ENCODE results near the gene SETD1B.
A peak's percentile ranks its signal among the peaks of the same experiment; 100 is the strongest.
"Not testable (repeated sequence)": the region's sequence is repeated elsewhere in the genome, so short reads cannot be mapped to it uniquely, and the experiment has no call there.

The SETD1B gene

DNA sequence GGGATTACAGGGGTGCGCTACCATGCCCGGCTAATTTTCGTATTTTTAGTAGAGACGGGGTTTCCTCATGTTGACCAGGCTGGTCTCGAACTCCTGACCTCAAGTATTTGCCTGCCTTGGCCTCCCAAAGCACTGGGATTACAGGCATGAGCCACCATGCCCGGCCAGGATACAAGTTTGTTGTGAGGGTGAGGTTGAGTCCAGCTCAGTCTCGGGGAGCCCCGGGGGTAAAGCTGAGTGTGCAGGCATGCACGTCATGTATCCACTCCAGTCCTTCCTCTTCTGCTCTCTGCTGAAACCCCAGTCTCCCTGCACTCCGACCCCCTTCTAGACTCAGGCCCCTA, 54.5 kb downstream of the SETD1B start:
- Mint-ChIP-seq H3K9me3 (no peaks in the 10 kb centered on the region), H3K27me3 (no peaks in the 10 kb centered on the region), H3K4me1 (ENCODE audit: low read depth) (no peaks in the 10 kb centered on the region), H3K4me3 (no peak overlapping the region), H3K36me3 (ENCODE audit: low read depth) (no peaks in the 10 kb centered on the region), H3K27ac (no peak overlapping the region)
- DNase-seq: no peak

DNA sequence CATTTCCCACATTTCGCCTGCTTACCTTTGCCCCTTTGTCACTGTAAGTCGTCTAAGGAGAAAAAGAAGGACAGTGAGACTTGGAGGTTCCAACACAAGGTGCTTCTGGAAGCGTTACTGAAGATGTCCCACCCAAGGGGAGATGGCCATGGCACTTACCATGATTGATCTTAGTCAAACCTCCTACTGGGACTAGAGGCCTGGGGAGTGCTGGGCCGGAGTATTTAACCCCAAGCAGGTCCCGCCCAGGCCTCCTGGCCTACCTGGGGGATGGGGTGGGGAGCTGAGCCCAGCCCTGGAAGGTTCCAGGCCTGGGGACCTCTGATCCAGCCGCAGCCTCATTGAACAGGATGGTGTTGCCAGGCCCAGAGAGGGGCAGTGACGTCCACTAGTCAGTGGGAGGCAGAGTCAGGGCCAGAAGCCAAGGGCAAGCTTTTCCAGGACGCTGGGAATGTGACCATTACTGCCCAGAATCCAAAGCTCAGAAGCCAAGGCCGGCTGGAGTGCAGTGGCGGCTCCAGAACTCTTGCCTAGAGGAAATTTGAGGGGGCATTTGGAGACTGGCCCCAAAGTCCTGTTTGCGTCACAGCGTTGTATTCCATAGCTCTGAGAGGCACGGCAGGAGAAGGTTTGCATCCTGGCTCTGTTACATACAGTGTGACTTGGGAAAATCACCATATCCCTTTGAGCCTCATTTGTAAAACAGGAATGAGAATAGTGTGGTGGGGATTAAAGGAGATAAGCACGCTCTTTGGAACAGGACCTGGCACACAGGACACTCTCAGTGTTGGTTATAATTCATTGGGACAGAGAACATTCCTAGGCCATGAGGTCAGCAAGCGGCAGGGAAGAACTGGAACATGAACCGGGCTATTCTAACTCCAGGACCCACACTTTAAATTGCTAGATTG, 55.1 kb downstream of the SETD1B start, which contains the start of gene HPD:
Gene HPD, minus strand, starts transcription at position 198 of the 911 bp plus-strand sequence. Its CDS starts 36 bp downstream, at position 162.
- Mint-ChIP-seq H3K36me3 (ENCODE audit: low read depth) (no peaks in the 10 kb centered on the region), H3K4me1 (ENCODE audit: low read depth) (no peaks in the 10 kb centered on the region), H3K27ac (no peak within 1 kb of the TSS), H3K9me3 (no peaks in the 10 kb centered on the region), H3K4me3 (no peak within 1 kb of the TSS), H3K27me3 (no peaks in the 10 kb centered on the region)
- no peak for DNase-seq

- H3K36me3 Mint-ChIP-seq (ENCODE audit: low read depth): no peaks in the 10 kb centered on the region
- H3K4me3 Mint-ChIP-seq: no peak overlapping the region
- H3K27ac Mint-ChIP-seq: no peak overlapping the region
- H3K4me1 Mint-ChIP-seq (ENCODE audit: low read depth): no peaks in the 10 kb centered on the region
- H3K9me3 Mint-ChIP-seq: no peaks in the 10 kb centered on the region
- DNase-seq: no peak
- H3K27me3 Mint-ChIP-seq: no peaks in the 10 kb centered on the region
These were observed 56.4 kb downstream of the SETD1B start for GRCh38 chr12:121860257-121860656.

DNA sequence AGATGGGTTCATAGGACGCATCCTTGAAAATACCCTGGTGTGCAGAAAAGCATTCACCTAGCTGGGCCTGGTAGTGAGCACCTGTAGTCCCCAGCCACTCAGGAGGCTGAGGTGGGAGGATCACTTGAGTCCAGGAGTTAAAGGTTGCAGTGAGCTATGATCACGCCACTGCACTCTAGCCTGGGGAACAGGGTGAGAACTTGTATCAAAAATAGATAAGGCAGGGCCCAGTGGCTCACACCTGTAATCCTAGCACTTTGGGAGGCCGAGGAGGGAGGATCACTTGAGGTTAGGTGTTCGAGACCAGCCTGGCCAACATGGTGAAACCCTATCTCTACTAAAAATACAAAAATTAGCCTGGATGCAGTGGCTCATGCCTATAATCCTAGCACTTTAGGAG, 56.9 kb downstream of the SETD1B start:
- not testable (repeated sequence) for H3K27ac Mint-ChIP-seq; DNase-seq; H3K4me3 Mint-ChIP-seq; H3K4me1 Mint-ChIP-seq (ENCODE audit: low read depth); H3K36me3 Mint-ChIP-seq (ENCODE audit: low read depth); H3K27me3 Mint-ChIP-seq; H3K9me3 Mint-ChIP-seq

- no peak overlapping the region for H3K27ac Mint-ChIP-seq
- no peaks in the 10 kb centered on the region for H3K27me3 Mint-ChIP-seq
- H3K4me1 Mint-ChIP-seq (ENCODE audit: low read depth): no peaks in the 10 kb centered on the region
- H3K9me3 Mint-ChIP-seq: no peaks in the 10 kb centered on the region
- DNase-seq: no peak
- H3K36me3 Mint-ChIP-seq (ENCODE audit: low read depth): no peaks in the 10 kb centered on the region
- no peak overlapping the region for H3K4me3 Mint-ChIP-seq
These were observed 57.9 kb downstream of the SETD1B start for GRCh38 chr12:121861636-121862254.

DNA sequence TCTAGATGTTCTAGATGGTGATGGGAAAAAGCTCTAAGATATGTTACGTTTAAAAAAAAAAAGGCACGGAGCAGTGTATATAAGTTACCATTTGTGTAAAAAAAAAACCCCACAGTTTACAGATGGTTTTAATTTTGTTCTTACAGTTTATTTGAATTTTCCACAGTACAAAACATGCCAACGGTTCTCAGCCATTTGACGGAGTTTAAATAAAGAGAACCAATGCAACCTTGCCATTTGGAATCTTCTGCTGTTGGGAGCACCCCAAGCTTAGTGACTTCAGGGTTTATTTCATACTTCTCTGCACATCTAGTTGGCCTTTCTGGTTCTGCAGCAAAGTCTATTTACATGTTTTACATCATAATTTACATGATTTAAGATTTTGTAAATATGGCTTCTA, 62.5 kb downstream of the SETD1B start:
- no peak overlapping the region for H3K27ac Mint-ChIP-seq

GRCh38 chr12:121869229-121869628, 65.4 kb downstream of the SETD1B start:
- not testable (repeated sequence) for H3K9me3 Mint-ChIP-seq; H3K27ac Mint-ChIP-seq; H3K36me3 Mint-ChIP-seq (ENCODE audit: low read depth); H3K4me1 Mint-ChIP-seq (ENCODE audit: low read depth); H3K27me3 Mint-ChIP-seq; DNase-seq; H3K4me3 Mint-ChIP-seq

More for the DNA sequence above, 62.5 kb downstream of the SETD1B start:
- Mint-ChIP-seq H3K9me3 (no peaks in the 10 kb centered on the region), H3K4me3 (no peak overlapping the region), H3K27me3 (no peaks in the 10 kb centered on the region), H3K36me3 (ENCODE audit: low read depth) (no peaks in the 10 kb centered on the region), H3K4me1 (ENCODE audit: low read depth) (no peaks in the 10 kb centered on the region)
- DNase-seq: no peak

GRCh38 chr12:121871467-121871866, 67.7 kb downstream of the SETD1B start:
- DNase-seq: no peak
- Mint-ChIP-seq H3K36me3 (ENCODE audit: low read depth) (no peaks in the 10 kb centered on the region), H3K27ac (no peak overlapping the region), H3K9me3 (no peaks in the 10 kb centered on the region), H3K4me3 (no peak overlapping the region), H3K4me1 (ENCODE audit: low read depth) (peaks cover 6% of the 10 kb centered on the region), H3K27me3 (no peaks in the 10 kb centered on the region)

DNA sequence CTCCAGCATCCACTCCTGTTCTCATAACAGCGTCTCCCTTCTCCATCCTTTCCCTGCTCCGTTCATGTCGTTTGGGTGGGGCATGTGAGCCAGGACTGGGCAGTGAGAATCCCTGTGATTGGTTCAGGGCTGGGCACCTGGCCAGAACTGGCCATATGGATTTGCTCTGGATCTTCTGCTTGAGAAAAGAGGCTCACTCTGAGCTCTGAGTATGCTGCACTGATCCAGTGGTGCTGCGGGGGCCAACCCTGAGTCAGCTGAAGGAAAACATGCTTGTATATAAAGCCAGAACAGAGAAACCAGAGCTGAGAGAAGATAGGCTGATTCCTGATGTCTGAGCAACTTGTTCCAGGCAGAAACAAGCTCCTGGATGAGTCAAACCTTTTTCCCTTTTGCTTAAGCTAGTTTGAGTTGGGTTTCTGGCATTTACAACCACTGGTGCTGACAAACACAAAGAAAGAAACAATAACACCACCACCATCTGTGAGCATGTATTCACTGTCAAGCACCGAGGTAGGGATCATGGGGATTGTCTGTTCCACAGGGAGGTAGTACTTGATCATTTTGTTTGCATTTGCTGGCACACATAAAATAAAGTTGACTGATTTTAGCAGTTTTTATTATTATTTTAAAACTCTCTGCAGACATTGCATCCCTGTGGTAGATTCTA, 68.9 kb downstream of the SETD1B start:
- peaks cover 6% of the 10 kb centered on the region for H3K4me1 Mint-ChIP-seq (ENCODE audit: low read depth)
- no peaks in the 10 kb centered on the region for H3K27me3 Mint-ChIP-seq
- no peaks in the 10 kb centered on the region for H3K9me3 Mint-ChIP-seq
- H3K36me3 Mint-ChIP-seq (ENCODE audit: low read depth): no peaks in the 10 kb centered on the region
- no peak for DNase-seq
- no peak overlapping the region for H3K4me3 Mint-ChIP-seq
- H3K27ac Mint-ChIP-seq: peak overlapping the region; percentile 71

DNA sequence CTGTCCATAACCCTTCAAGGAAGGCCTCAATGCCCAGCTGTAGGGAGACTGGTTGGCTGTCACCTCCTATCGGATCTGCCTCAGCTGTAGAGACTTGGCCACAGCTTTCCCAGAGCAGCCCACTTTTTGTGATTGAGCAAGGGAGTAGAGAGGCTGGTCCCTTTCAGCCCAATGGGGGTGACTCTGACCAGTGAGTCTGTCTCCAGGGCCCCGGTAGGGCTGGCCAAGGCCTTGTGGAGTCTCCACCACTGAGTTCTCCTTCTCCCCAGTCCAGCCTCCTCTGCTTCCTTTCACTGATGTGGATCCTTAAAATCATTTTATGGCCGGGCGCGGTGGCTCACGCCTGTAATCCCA, 69.4 kb downstream of the SETD1B start:
- Mint-ChIP-seq H3K36me3 (ENCODE audit: low read depth) (no peaks in the 10 kb centered on the region), H3K9me3 (no peaks in the 10 kb centered on the region), H3K27ac (no peak overlapping the region), H3K27me3 (no peaks in the 10 kb centered on the region), H3K4me1 (ENCODE audit: low read depth) (peaks cover 6% of the 10 kb centered on the region), H3K4me3 (no peak overlapping the region)
- no peak for DNase-seq

DNA sequence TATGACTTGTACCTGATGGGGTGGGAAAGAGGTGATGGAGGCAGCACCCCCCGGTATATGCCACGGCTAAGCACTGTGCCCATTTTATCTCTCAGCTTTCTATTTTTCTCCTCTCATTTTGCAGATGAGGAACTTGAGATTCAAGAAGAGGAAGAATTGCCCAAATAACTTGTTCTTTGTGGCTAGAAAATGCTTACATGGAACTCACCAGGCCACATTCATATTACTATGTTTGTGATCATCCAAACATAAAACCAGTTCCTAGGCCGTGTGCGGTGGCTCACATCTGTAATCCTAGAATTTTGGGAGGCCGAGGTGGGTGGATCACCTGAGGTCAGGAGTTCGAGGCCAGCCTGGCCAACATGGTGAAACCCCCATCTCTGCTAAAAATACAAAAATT, 70.3 kb downstream of the SETD1B start:
- no peaks in the 10 kb centered on the region for H3K9me3 Mint-ChIP-seq
- no peaks in the 10 kb centered on the region for H3K27me3 Mint-ChIP-seq
- peaks cover 6% of the 10 kb centered on the region for H3K4me1 Mint-ChIP-seq (ENCODE audit: low read depth)
- no peaks in the 10 kb centered on the region for H3K36me3 Mint-ChIP-seq (ENCODE audit: low read depth)
- no peak overlapping the region for H3K27ac Mint-ChIP-seq
- no peak overlapping the region for H3K4me3 Mint-ChIP-seq
- no peak for DNase-seq

- DNase-seq: no peak
- no peak overlapping the region for H3K4me3 Mint-ChIP-seq
- H3K4me1 Mint-ChIP-seq (ENCODE audit: low read depth): peaks cover 6% of the 10 kb centered on the region
- no peaks in the 10 kb centered on the region for H3K36me3 Mint-ChIP-seq (ENCODE audit: low read depth)
- H3K9me3 Mint-ChIP-seq: no peaks in the 10 kb centered on the region
- H3K27me3 Mint-ChIP-seq: no peaks in the 10 kb centered on the region
- H3K27ac Mint-ChIP-seq: no peak overlapping the region
These were observed 71.8 kb downstream of the SETD1B start for GRCh38 chr12:121875582-121875981.

DNA sequence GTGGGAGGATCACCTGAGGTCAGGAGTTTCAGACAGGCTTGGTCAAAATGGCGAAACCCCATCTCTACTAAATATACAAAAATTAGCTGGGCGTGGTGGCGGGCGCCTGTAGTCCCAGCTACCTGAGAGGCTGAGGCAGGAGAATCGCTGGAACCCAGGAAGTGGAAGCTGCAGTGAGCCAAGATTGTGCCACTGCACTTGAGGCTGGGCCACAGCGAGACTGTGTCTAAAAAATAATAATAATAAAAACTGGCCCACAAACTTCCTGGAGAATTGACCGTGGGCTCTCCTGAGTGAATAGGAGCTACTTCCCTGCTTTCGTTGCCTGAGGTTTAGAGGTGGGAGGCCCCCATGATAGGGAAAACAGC, 72.3 kb downstream of the SETD1B start:
- not testable (repeated sequence) for H3K9me3 Mint-ChIP-seq; DNase-seq; H3K27ac Mint-ChIP-seq; H3K4me1 Mint-ChIP-seq (ENCODE audit: low read depth); H3K36me3 Mint-ChIP-seq (ENCODE audit: low read depth); H3K4me3 Mint-ChIP-seq; H3K27me3 Mint-ChIP-seq
